ENCODE data around the gene TEAD1. TPM values are rescaled to one million over a fixed set of nuclear protein-coding genes. Genes with fewer than 3 reads are reported as not detected.

TEAD1 gene
- total RNA-seq, 6 experiments from 2014 or later, result 218 to 252 (median 227) TPM

DNA sequence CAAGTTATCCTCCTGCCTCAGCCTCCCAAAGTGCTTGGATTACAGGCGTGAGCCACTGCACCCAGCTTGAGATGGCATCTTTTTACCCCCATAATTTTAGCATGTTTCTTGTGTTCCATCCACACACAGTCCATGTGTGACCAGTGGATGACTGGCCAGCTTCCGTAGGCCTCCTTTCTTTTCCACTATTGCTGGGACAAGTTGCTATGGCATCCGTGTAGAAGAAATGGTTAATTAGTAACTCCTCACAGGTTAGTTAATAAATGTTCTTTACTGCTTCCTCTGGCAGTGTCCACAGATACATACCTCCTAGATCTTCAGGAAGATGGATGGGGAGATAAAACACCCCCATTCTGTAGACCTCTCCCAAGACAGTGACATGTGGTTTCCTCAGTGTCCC lies 180.6 kb downstream of the TEAD1 start:
- Mint-ChIP-seq H3K4me1 (ENCODE audit: low read depth) (peaks cover 69% of the 10 kb centered on the region), H3K4me3 (no peak overlapping the region), H3K27ac (peak overlapping the region; percentile 46), H3K27me3 (ENCODE audit: insufficient read depth) (peaks cover 11% of the 10 kb centered on the region; the same call in 1 of the 2 replicates), H3K36me3 (ENCODE audit: low read depth) (peaks cover 23% of the 10 kb centered on the region), H3K9me3 (no peaks in the 10 kb centered on the region)
- no peak for DNase-seq
- no peak for TF ChIP-seq CTCF (IDR thresholded peaks at IDR 0.05)

DNA sequence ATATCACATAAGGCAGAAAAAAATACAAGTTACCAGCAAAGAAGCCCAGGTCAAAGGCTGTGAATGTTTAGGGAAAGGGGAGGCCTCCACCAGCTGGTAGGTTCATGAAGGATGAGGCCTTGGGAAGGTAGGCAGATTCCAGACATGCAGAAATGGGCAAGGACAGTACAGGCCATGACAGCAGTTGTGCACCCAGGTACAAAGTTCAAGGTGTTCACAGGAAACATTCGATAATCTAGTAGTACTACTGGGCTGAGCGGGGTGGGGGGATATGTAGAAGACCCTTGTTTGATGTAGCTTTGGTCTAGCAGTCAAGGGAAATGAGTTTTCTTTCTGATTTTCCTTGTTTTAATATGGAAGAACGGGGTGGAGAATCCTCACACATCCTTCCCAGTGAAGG lies 182.1 kb downstream of the TEAD1 start:
- Mint-ChIP-seq H3K36me3 (ENCODE audit: low read depth) (peaks cover 21% of the 10 kb centered on the region), H3K4me1 (ENCODE audit: low read depth) (peaks cover 72% of the 10 kb centered on the region), H3K4me3 (no peak overlapping the region), H3K27ac (peak overlapping the region; percentile 15; the same call in 1 of the 2 replicates), H3K27me3 (ENCODE audit: insufficient read depth) (peaks cover 11% of the 10 kb centered on the region; the same call in 1 of the 2 replicates), H3K9me3 (no peaks in the 10 kb centered on the region)
- no peak for TF ChIP-seq CTCF (IDR thresholded peaks at IDR 0.05)
- no peak for DNase-seq

GRCh38 chr11:12857572-12857971 lies 183.4 kb downstream of the TEAD1 start:
- H3K27me3 Mint-ChIP-seq (ENCODE audit: insufficient read depth), result peaks cover 5% of the 10 kb centered on the region; the same call in 1 of the 2 replicates

DNA sequence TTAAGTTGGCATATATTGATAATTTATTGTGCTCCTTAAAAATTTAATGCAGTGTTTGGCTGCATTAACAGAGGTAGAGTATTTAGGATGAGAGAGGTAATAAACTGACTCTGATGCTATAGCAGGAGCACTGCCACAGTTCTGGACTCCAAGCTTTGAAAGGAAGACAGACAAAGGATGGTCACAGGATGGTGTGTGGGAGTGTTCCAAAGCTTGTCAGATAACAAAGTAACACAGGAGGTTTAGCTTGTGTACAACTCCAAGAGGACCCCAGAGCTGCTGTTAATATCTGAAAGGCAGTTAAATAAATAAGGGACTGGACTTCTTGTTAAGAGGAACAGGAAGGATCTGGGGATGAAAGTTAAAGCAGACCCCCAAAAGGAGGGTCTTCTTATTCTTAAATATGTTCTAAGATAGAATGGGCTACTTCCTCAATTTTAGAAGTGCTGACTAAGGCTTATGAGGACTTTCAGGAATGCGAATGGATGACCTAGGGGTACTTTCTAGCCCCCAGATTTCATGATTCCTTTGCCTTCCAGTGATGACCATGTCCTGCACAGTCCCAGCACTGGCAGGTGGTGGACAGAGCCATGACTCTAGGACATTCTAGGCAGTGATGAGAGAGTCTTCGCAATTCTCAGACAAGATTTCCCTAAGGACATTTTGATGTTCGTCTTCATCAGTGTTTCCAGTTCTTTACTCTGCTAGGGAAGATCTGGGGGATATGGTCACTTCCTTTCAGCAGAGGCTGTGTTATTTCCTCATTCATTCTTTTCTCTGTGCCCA lies 185.8 kb downstream of the TEAD1 start:
- Mint-ChIP-seq H3K4me3 (no peak overlapping the region), H3K9me3 (no peaks in the 10 kb centered on the region), H3K27me3 (ENCODE audit: insufficient read depth) (peaks cover 3% of the 10 kb centered on the region), H3K4me1 (ENCODE audit: low read depth) (peaks cover 74% of the 10 kb centered on the region), H3K27ac (peak overlapping the region; percentile 43), H3K36me3 (ENCODE audit: low read depth) (peaks cover 26% of the 10 kb centered on the region)
- no peak for TF ChIP-seq CTCF (IDR thresholded peaks at IDR 0.05)
- DNase-seq, result no peak

More at GRCh38 chr11:12857572-12857971, 183.4 kb downstream of the TEAD1 start:
- no peak for DNase-seq
- no peak overlapping the region for H3K4me3 Mint-ChIP-seq
- no peaks in the 10 kb centered on the region for H3K9me3 Mint-ChIP-seq
- no peak for TF ChIP-seq CTCF (IDR thresholded peaks at IDR 0.05)
- peaks cover 14% of the 10 kb centered on the region for H3K36me3 Mint-ChIP-seq (ENCODE audit: low read depth)
- peaks cover 71% of the 10 kb centered on the region for H3K4me1 Mint-ChIP-seq (ENCODE audit: low read depth)
- no peak overlapping the region for H3K27ac Mint-ChIP-seq

- Mint-ChIP-seq H3K4me3 (no peak overlapping the region), H3K4me1 (ENCODE audit: low read depth) (peaks cover 76% of the 10 kb centered on the region)
- TF ChIP-seq CTCF (IDR thresholded peaks at IDR 0.05), result no peak
Observed at GRCh38 chr11:12860827-12861226, 186.6 kb downstream of the TEAD1 start.

More at GRCh38 chr11:12860827-12861226, 186.6 kb downstream of the TEAD1 start:
- Mint-ChIP-seq H3K36me3 (ENCODE audit: low read depth) (peaks cover 29% of the 10 kb centered on the region), H3K27ac (peak overlapping the region; percentile 43), H3K27me3 (ENCODE audit: insufficient read depth) (peaks cover 3% of the 10 kb centered on the region), H3K9me3 (no peaks in the 10 kb centered on the region)
- no peak for DNase-seq

All from HFFc6 (cell line).